ENCODE measurements around the gene SEMA6A.

The SEMA6A gene

DNA sequence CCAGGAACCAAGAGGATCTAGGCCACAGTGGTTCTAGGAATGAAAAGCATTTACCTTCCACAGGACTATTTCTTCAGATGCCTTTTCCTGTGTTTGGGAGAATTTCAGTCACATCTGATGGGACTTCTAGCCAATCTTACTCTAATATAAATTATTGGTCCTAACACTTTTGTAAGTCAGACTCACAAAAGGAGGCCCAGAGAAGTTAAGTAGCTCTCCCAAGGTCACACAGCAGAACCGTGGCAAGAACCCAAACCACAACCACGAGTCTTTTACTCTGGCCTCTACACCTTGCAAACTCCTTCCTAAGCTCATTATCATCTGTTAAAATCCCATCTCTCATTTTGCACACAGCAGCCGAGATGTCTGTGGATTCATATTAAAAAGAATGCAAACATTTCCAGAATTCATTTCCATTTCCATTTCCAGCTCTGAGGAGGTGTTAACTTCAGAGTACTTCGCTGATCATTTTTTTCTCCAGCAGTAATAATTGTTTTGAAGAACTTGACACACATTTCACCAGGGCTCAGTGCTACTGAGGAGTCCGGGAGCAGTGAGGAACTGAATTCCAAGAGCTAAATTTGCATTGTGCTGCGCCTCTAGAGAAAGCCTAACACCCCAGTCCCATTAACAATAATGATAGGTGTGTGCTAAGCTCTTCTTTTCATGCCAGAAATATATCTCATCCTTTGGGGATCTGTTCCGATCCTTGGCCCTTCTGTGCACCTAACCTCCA, 168.1 kb downstream of the SEMA6A start:
- DNase-seq (ENCODE audit: low spot score), result no peak

DNA sequence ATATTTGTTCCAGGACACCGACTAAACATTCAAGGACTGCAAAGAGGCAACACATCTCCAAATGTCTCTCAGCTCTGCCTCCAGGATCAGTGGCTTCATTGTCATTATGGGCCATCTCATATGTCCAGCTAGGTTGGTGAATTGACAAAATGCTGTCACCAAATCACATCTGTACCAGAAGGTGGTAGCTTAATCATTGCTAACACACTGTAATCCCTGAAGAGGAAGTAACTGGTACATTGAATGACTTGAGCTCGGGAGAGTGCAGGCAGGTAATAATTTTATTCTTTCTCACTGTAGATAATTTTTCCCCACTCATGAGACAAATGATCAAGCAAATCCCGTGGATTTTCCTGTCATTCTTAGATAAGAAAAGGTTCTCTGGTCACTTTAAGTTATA, 169.8 kb downstream of the SEMA6A start:
- no peak for DNase-seq (ENCODE audit: low spot score)

GRCh38 chr5:116404016-116404415, 170.6 kb downstream of the SEMA6A start:
- DNase-seq (ENCODE audit: low spot score), result no peak

- DNase-seq (ENCODE audit: low spot score), result no peak
Measured at GRCh38 chr5:116402235-116402634, 172.4 kb downstream of the SEMA6A start.

- DNase-seq (ENCODE audit: low spot score), result no peak
Measured at GRCh38 chr5:116401576-116401975, 173.0 kb downstream of the SEMA6A start.

DNA sequence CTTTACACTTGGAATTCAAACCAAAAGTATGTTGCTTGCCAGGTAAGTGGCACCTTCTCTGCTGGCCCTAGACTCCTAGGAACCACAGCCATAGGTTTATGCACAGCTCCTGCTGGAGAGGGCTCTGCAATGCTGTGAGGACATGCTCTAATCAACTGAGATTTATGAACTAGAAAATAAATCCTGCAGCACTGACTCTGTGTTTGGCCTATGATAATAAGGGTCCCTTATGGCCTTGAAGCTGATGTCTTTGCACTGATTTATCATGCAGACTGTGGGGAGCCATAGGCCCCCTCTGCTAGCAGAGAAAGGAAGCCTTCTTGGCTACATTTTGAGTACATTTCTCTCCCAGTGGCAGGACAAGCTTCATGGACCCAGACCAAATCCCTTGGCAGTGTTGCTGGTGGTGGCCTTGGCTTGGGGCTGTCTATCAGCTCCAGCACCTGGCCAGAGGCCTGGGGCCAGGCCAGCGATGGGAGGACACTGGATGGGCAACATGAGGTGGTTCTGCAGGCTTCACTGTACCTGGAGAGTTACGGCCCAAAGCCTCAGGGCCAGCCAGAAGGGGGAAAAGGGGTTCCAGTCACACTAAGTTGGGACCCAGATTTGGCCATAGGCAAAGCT, 178.0 kb downstream of the SEMA6A start:
- no peak for DNase-seq (ENCODE audit: low spot score)

- no peak for DNase-seq (ENCODE audit: low spot score)
Measured at GRCh38 chr5:116395631-116396203, 178.9 kb downstream of the SEMA6A start.

- no peak for DNase-seq (ENCODE audit: low spot score)
Measured at GRCh38 chr5:116395226-116395625, 179.4 kb downstream of the SEMA6A start.

DNA sequence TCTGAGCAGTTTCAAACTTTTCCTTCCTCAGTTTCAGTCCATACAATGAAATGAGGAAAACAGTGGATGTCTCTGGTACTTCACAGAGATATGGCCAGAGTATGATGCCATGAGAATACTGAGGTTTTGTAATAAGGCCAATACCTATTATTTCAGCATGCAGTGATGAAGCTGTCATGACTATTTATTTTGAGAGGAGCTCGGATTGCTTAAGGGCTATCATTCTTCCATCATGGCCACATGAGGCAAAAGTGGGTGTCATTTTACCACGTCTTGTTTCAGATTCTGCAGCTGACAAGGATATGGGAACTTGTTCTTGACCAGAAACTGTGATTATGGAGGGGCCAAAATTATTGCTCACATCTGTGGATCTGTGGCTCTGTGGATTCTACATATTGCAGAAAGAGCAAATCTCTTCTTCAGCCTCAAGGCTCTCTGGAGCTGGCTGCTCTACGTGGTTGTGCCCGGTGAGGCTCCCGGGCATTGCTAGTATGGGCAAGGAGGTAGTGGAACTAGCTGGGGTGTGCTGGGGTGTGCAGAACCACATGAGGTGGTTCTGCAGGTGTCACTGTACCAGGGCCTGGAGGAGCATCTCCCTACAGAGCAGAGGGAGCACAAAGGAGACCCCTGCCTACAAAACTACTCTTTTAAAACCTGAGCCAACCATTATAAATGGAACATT, 180.3 kb downstream of the SEMA6A start:
- no peak for DNase-seq (ENCODE audit: low spot score)
